NB4 (cell line): Measurements from ENCODE around the gene CCDC110.

Experiments
- DNase-seq: peaks from one replicate; pipeline ENCODE4 v3.0.0; 2010; ENCODE audit warnings: low read depth
- H3K4me3 ChIP-seq: one replicate; pipeline ENCODE4 v1.5.1; 2011; ENCODE audit warnings: mild to moderate bottlenecking, low read depth, low read length, moderate library complexity
- CTCF ChIP-seq: IDR thresholded peaks from one replicate; pipeline ENCODE4 v1.5.1; 2012; ENCODE audit warnings: low read depth, low read length
- MAX ChIP-seq: IDR thresholded peaks from 2 replicates; pipeline ENCODE4 v1.6.1; 2011; ENCODE audit warnings: low read depth, low read length
- MYC ChIP-seq: IDR thresholded peaks from 2 replicates; pipeline ENCODE4 v1.6.1; 2011; ENCODE audit warnings: low read depth, low read length
- POLR2A ChIP-seq: IDR thresholded peaks from 2 replicates; pipeline ENCODE4 v1.6.1; 2011; ENCODE audit warnings: mild to moderate bottlenecking; ENCODE audit not compliant: insufficient read length; ENCODE audit errors: extremely low read depth

CCDC110 gene

GRCh38 chr4:185464887-185465286 lies 6.6 kb downstream of the CCDC110 start:
- DNase-seq = no peak
- H3K4me3 ChIP-seq = no peak overlapping the region
- TF ChIP-seq MYC (no peak), CTCF (no peak), POLR2A (no peak), MAX (no peak)

- no peak for TF ChIP-seq POLR2A
- TF ChIP-seq MAX = no peak
- TF ChIP-seq CTCF = no peak
- no peak for TF ChIP-seq MYC
- no peak overlapping the region for H3K4me3 ChIP-seq
- no peak for DNase-seq
Measured at GRCh38 chr4:185464183-185464582, 7.3 kb downstream of the CCDC110 start.

- H3K4me3 ChIP-seq = no peak overlapping the region
- no peak for TF ChIP-seq MAX
- TF ChIP-seq CTCF = no peak
- no peak for TF ChIP-seq POLR2A
- no peak for TF ChIP-seq MYC
- DNase-seq = no peak
Measured at GRCh38 chr4:185463541-185463940, 8.0 kb downstream of the CCDC110 start.

- H3K4me3 ChIP-seq = no peak overlapping the region
- DNase-seq = no peak
- TF ChIP-seq POLR2A = no peak
- TF ChIP-seq MAX = no peak
- no peak for TF ChIP-seq MYC
- no peak for TF ChIP-seq CTCF
Measured at GRCh38 chr4:185461565-185461964, 10.0 kb downstream of the CCDC110 start.

GRCh38 chr4:185457136-185457535 lies 14.4 kb downstream of the CCDC110 start:
- TF ChIP-seq MYC = no peak
- no peak for TF ChIP-seq POLR2A
- TF ChIP-seq MAX = no peak
- TF ChIP-seq CTCF = no peak
- no peak for DNase-seq

GRCh38 chr4:185456131-185456530 lies 15.4 kb downstream of the CCDC110 start:
- no peak for DNase-seq
- no peak overlapping the region for H3K4me3 ChIP-seq
- TF ChIP-seq POLR2A (no peak), MYC (no peak), MAX (no peak), CTCF (no peak)

More at GRCh38 chr4:185457136-185457535, 14.4 kb downstream of the CCDC110 start:
- H3K4me3 ChIP-seq = no peak overlapping the region
